GM23338 (cell line): ENCODE measurements around the gene DNLZ. TPM values are rescaled to one million over a fixed set of nuclear protein-coding genes. Genes with fewer than 3 reads are reported as not detected.

Experiments used
- ATAC-seq: fragments of 200-7000 bp; cut with Tn5 transposase; 3 replicates; pipeline ENCODE4 v1.9.1; 2020
- DNase-seq: peaks from one replicate; pipeline ENCODE4 v3.0.0-alpha.2; 2015; ENCODE audit warnings: low spot score
- H2AFZ ChIP-seq: fragments of 200-600 bp; sonication (generic); 2 replicates; pipeline ENCODE4 v1.8.0; 2016; ENCODE audit warnings: antibody characterized with exemption, mild to moderate bottlenecking, moderate library complexity
- H3F3A ChIP-seq: fragments of 200-600 bp; sonication (generic); replicated peaks from 2 replicates; pipeline ENCODE4 v1.8.0; 2017; ENCODE audit warnings: antibody characterized with exemption, mixed run types, low read depth
- H3K27ac ChIP-seq: fragments of 200-600 bp; sonication (generic); 2 replicates; pipeline ENCODE4 v1.6.1; 2016; ENCODE audit warnings: low read depth
- H3K27me3 ChIP-seq: fragments of 200-600 bp; sonication (generic); 2 replicates; pipeline ENCODE4 v1.8.0; 2016; ENCODE audit warnings: mild to moderate bottlenecking, mixed run types, moderate library complexity; ENCODE audit not compliant: insufficient read depth
- H3K36me3 ChIP-seq: fragments of 200-600 bp; sonication (generic); 2 replicates; pipeline ENCODE4 v1.8.0; 2016; ENCODE audit warnings: mild to moderate bottlenecking; ENCODE audit not compliant: insufficient read depth
- H3K4me1 ChIP-seq: fragments of 200-600 bp; sonication (generic); 2 replicates; pipeline ENCODE4 v1.8.0; 2016; ENCODE audit warnings: mild to moderate bottlenecking, moderate library complexity; ENCODE audit not compliant: insufficient read depth
- H3K4me2 ChIP-seq: fragments of 200-600 bp; sonication (generic); 2 replicates; pipeline ENCODE4 v1.7.1; 2017; ENCODE audit warnings: mixed run types
- H3K4me3 ChIP-seq: fragments of 200-600 bp; sonication (generic); 2 replicates; pipeline ENCODE4 v1.6.1; 2016; ENCODE audit warnings: mixed run types
- H3K79me2 ChIP-seq: fragments of 200-600 bp; sonication (generic); replicated peaks from 2 replicates; pipeline ENCODE4 v1.8.0; 2017; ENCODE audit warnings: mild to moderate bottlenecking; ENCODE audit not compliant: insufficient read depth
- H3K9me2 ChIP-seq: fragments of 200-600 bp; sonication (generic); 2 replicates; pipeline ENCODE4 v1.8.0; 2017; ENCODE audit not compliant: insufficient read depth
- H4K20me1 ChIP-seq: fragments of 200-600 bp; sonication (generic); replicated peaks from 2 replicates; pipeline ENCODE4 v1.8.0; 2017; ENCODE audit warnings: mild to moderate bottlenecking; ENCODE audit not compliant: insufficient read depth
- H3K27ac Mint-ChIP-seq: 2 replicates; pipeline ENCODE4 v1.8.0; 2020; ENCODE audit warnings: inconsistent platforms, mild to moderate bottlenecking, moderate library complexity, mixed read lengths
- H3K27me3 Mint-ChIP-seq: 3 replicates; pipeline ENCODE4 v1.8.0; 2022; ENCODE audit warnings: low read depth, mild to moderate bottlenecking, moderate library complexity, mixed read lengths, inconsistent platforms; ENCODE audit not compliant: insufficient read depth, poor library complexity
- H3K36me3 Mint-ChIP-seq: 3 replicates; pipeline ENCODE4 v1.8.0; 2021; ENCODE audit warnings: low read depth, mild to moderate bottlenecking, inconsistent platforms, moderate library complexity, mixed read lengths
- H3K4me1 Mint-ChIP-seq: 3 replicates; pipeline ENCODE4 v1.8.0; 2020; ENCODE audit warnings: mild to moderate bottlenecking, inconsistent platforms, mixed read lengths
- H3K4me3 Mint-ChIP-seq: 3 replicates; pipeline ENCODE4 v1.8.0; 2021; ENCODE audit warnings: moderate library complexity, mild to moderate bottlenecking, inconsistent platforms, mixed read lengths
- H3K9me3 Mint-ChIP-seq: 3 replicates; pipeline ENCODE4 v1.8.0; 2020; ENCODE audit warnings: moderate library complexity, mild to moderate bottlenecking, inconsistent platforms, mixed read lengths
- EZH2phosphoT487 ChIP-seq: fragments of 200-600 bp; sonication (generic); IDR thresholded peaks from one replicate; pipeline ENCODE4 v1.8.1; 2018; ENCODE audit warnings: antibody characterized with exemption; ENCODE audit not compliant: unreplicated experiment
- POLR2AphosphoS5 ChIP-seq: IDR thresholded peaks from 2 replicates; pipeline ENCODE4 v1.6.1; 2016; ENCODE audit warnings: antibody characterized with exemption, low read depth
- REST ChIP-seq: IDR thresholded peaks from one replicate; pipeline ENCODE4 v1.6.1; 2018; ENCODE audit warnings: antibody characterized with exemption; ENCODE audit not compliant: unreplicated experiment
- STAT1 ChIP-seq: IDR thresholded peaks from one replicate; pipeline ENCODE4 v1.6.1; 2016; ENCODE audit warnings: antibody characterized with exemption; ENCODE audit not compliant: unreplicated experiment
- ZNF331 ChIP-seq: fragments of 250-450 bp; sonication (Bioruptor Pico); IDR thresholded peaks from 2 replicates; pipeline ENCODE4 v1.5.0; 2020; ENCODE audit warnings: low read depth, mild to moderate bottlenecking, moderate library complexity
- ZNF462 ChIP-seq: fragments of 250-450 bp; sonication (Bioruptor Pico); IDR thresholded peaks from 2 replicates; pipeline ENCODE4 v1.5.0; 2020; ENCODE audit warnings: mild to moderate bottlenecking, moderate library complexity
- polyA plus RNA-seq: library from polyadenylated mRNA; unstranded; fragments of >200 nt; fragmentation: Nextera tagmentation; extraction: Ambion mirVana; gene quantifications from 2 replicates; pipeline ENCODE4 v1.2.1, GENCODE V29; 2016
- total RNA-seq: library from RNA; depleted of rRNA; stranded (reverse); fragments of >200 nt; shearing (Covaris generic); gene quantifications from 2 replicates; pipeline ENCODE4 v1.2.3, GENCODE V29; 2014

The DNLZ gene
- total and polyA plus RNA-seq, 2 experiments from 2014 or later = 33.4 to 53.9 TPM

GRCh38 chr9:136400038-136400834 lies 36.7 kb upstream of the DNLZ start, which contains the start of gene SNAPC4 (continued):
- no peak for TF ChIP-seq ZNF462 (CRISPR knock-in tag)
- no peak for TF ChIP-seq STAT1

- no peaks in the 10 kb centered on the region for H3K9me2 ChIP-seq
- no peak overlapping the region; the same call in 1 of the 2 replicates for H2AFZ ChIP-seq
- ATAC-seq = peak; percentile 23
- 0 out of 2 replicates have a peak overlapping the region, but pooled peaks have one; percentile 39 for H3K27ac ChIP-seq
- Mint-ChIP-seq H3K36me3 (peaks cover 64% of the 10 kb centered on the region), H3K27ac (peak overlapping the region; percentile 90), H3K4me3 (peak overlapping the region; percentile 90), H3K9me3 (no peaks in the 10 kb centered on the region; the same call in 2 of the 3 replicates), H3K27me3 (peaks cover 17% of the 10 kb centered on the region), H3K4me1 (peaks cover 9% of the 10 kb centered on the region)
- H3K4me1 ChIP-seq = peaks cover 3% of the 10 kb centered on the region; the same call in 1 of the 2 replicates
- H3K4me3 ChIP-seq = peak overlapping the region; percentile 89
- no peaks in the 10 kb centered on the region for H3K27me3 ChIP-seq
- peaks cover 3% of the 10 kb centered on the region; the same call in 1 of the 2 replicates for H4K20me1 ChIP-seq
- peak overlapping the region; percentile 96 for H3K4me2 ChIP-seq
- DNase-seq = peak; percentile 36
- H3K36me3 ChIP-seq = 0 out of 2 replicates have a peak, but pooled peaks cover 14% of the 10 kb centered on the region
- peaks cover 26% of the 10 kb centered on the region for H3F3A ChIP-seq
- H3K79me2 ChIP-seq = peaks cover 26% of the 10 kb centered on the region
- no peak for TF ChIP-seq STAT1
- no peak for TF ChIP-seq REST
- no peak for TF ChIP-seq EZH2phosphoT487
- no peak for TF ChIP-seq POLR2AphosphoS5
- no peak for TF ChIP-seq ZNF331 (CRISPR knock-in tag)
Observed at GRCh38 chr9:136399176-136400037, 35.9 kb upstream of the DNLZ start.
